ENCODE measurements around the gene PLOD3. TPM values are rescaled to one million over a fixed set of nuclear protein-coding genes. Genes with fewer than 3 reads are reported as not detected.
"Not testable (repeated sequence)": the region's sequence is repeated elsewhere in the genome, so short reads cannot be mapped to it uniquely, and the experiment has no call there.

Gene PLOD3
- polyA plus RNA-seq, 1 donor (not counting 4 experiments of a cell fraction or from before 2014, with no cell fraction given): 31.6 TPM

GRCh38 chr7:101265622-101266516, 48.5 kb upstream of the PLOD3 start:
- no peaks in the 10 kb centered on the region for H3K79me2 ChIP-seq (ENCODE audit: control insufficient read depth, insufficient read depth, low read length)
- no peaks in the 10 kb centered on the region for H4K20me1 ChIP-seq (ENCODE audit: control insufficient read depth, extremely low read depth, insufficient read depth, low read length)
- DNase-seq (ENCODE audit: low read depth, low spot score): no peak
- dilution Hi-C loops (cut with MboI; ENCODE audit: extremely low pct_ligation_motif_present, low sequenced_read_pairs): no loop called here
- H3K9ac ChIP-seq (ENCODE audit: control insufficient read depth, extremely low read depth, insufficient read depth, low read length): no peak overlapping the region
- H3K4me1 ChIP-seq (ENCODE audit: control insufficient read depth, extremely low read depth, insufficient read depth, low read length): no peaks in the 10 kb centered on the region
- H3K27ac ChIP-seq (ENCODE audit: control insufficient read depth, insufficient read depth, low read length): no peak overlapping the region
- TF ChIP-seq, protein P1, sequence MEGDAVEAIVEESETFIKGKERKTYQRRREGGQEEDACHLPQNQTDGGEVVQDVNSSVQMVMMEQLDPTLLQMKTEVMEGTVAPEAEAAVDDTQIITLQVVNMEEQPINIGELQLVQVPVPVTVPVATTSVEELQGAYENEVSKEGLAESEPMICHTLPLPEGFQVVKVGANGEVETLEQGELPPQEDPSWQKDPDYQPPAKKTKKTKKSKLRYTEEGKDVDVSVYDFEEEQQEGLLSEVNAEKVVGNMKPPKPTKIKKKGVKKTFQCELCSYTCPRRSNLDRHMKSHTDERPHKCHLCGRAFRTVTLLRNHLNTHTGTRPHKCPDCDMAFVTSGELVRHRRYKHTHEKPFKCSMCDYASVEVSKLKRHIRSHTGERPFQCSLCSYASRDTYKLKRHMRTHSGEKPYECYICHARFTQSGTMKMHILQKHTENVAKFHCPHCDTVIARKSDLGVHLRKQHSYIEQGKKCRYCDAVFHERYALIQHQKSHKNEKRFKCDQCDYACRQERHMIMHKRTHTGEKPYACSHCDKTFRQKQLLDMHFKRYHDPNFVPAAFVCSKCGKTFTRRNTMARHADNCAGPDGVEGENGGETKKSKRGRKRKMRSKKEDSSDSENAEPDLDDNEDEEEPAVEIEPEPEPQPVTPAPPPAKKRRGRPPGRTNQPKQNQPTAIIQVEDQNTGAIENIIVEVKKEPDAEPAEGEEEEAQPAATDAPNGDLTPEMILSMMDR (optimal IDR thresholded peaks at IDR 0.05 in 1 of 3, IDR thresholded peaks at IDR 0.05 in 1 of 3, conservative IDR thresholded peaks at IDR 0.05 in 1 of 3; ENCODE audit: extremely low read depth in 1 of 3, insufficient read depth in 2 of 3, low read length in 3 of 3): no peak
- TF ChIP-seq EZH2 (IDR thresholded peaks at IDR 0.05; ENCODE audit: low read length): no peak
- H3K4me2 ChIP-seq (ENCODE audit: control insufficient read depth, extremely low read depth, insufficient read depth, low read depth, low read length): no peak overlapping the region
- H3K9me3 ChIP-seq (ENCODE audit: control insufficient read depth, low read depth, low read length): no peaks in the 10 kb centered on the region
- no peaks in the 10 kb centered on the region for H3K36me3 ChIP-seq (ENCODE audit: control insufficient read depth in 2 of 2, extremely low read depth in 1 of 2, insufficient read depth in 2 of 2, low read length in 2 of 2)
- no peaks in the 10 kb centered on the region for H3K27me3 ChIP-seq (ENCODE audit: control insufficient read depth, extremely low read depth, insufficient read depth, low read length)
- H2AFZ ChIP-seq (ENCODE audit: control insufficient read depth, low read length): no peak overlapping the region
- FAIRE-seq: no peak
- no peak overlapping the region for H3K4me3 ChIP-seq (ENCODE audit: control insufficient read depth in 2 of 3, extremely low read depth in 1 of 3, insufficient read depth in 2 of 3, low read depth in 1 of 3, low read length in 3 of 3)
- no peaks in the 10 kb centered on the region for H3K9me1 ChIP-seq (ENCODE audit: control insufficient read depth, extremely low read depth, insufficient read depth, low read length)

GRCh38 chr7:101264102-101264706, 46.8 kb upstream of the PLOD3 start:
- H2AFZ ChIP-seq (ENCODE audit: control insufficient read depth, low read length); H3K4me1 ChIP-seq (ENCODE audit: control insufficient read depth, extremely low read depth, insufficient read depth, low read length); H4K20me1 ChIP-seq (ENCODE audit: control insufficient read depth, extremely low read depth, insufficient read depth, low read length); FAIRE-seq; H3K4me3 ChIP-seq (ENCODE audit: control insufficient read depth in 2 of 3, extremely low read depth in 1 of 3, insufficient read depth in 2 of 3, low read depth in 1 of 3, low read length in 3 of 3); H3K27me3 ChIP-seq (ENCODE audit: control insufficient read depth, extremely low read depth, insufficient read depth, low read length); H3K9me1 ChIP-seq (ENCODE audit: control insufficient read depth, extremely low read depth, insufficient read depth, low read length); H3K9me3 ChIP-seq (ENCODE audit: control insufficient read depth, low read depth, low read length); dilution Hi-C loops (cut with MboI; ENCODE audit: extremely low pct_ligation_motif_present, low sequenced_read_pairs); H3K4me2 ChIP-seq (ENCODE audit: control insufficient read depth, extremely low read depth, insufficient read depth, low read depth, low read length); H3K79me2 ChIP-seq (ENCODE audit: control insufficient read depth, insufficient read depth, low read length); H3K9ac ChIP-seq (ENCODE audit: control insufficient read depth, extremely low read depth, insufficient read depth, low read length); DNase-seq (ENCODE audit: low read depth, low spot score); H3K36me3 ChIP-seq (ENCODE audit: control insufficient read depth in 2 of 2, extremely low read depth in 1 of 2, insufficient read depth in 2 of 2, low read length in 2 of 2); H3K27ac ChIP-seq (ENCODE audit: control insufficient read depth, insufficient read depth, low read length): not testable (repeated sequence)

All from keratinocyte (primary cell).